ENCODE results near the gene CNTNAP2. TPM values are rescaled to one million over a fixed set of nuclear protein-coding genes. Genes with fewer than 3 reads are reported as not detected.

The CNTNAP2 gene
- total RNA-seq, 2 experiments from 2014 or later = 0.28 TPM; not detected in 1

GRCh38 chr7:147859486-147859885 is 1742.9 kb downstream of the CNTNAP2 start:
- DNase-seq (ENCODE audit: low spot score) = no peak
- no peak overlapping the region for H3K4me3 ChIP-seq (ENCODE audit: low read depth, low read length, poor library complexity, severe bottlenecking)
- no peaks in the 10 kb centered on the region for H4K20me1 ChIP-seq (ENCODE audit: insufficient read depth, low read length)
- H2AFZ ChIP-seq (ENCODE audit: low read length) = no peak overlapping the region
- TF ChIP-seq CTCF (conservative IDR thresholded peaks at IDR 0.05; ENCODE audit: low read length) (no peak), EZH2phosphoT487 (IDR thresholded peaks at IDR 0.05; ENCODE audit: borderline replicate concordance, low read depth, low read length) (no peak)
- H3K4me2 ChIP-seq (ENCODE audit: low read length) = no peak overlapping the region
- H3K9me2 ChIP-seq (ENCODE audit: insufficient read depth, low read length) = no peaks in the 10 kb centered on the region
- no peaks in the 10 kb centered on the region for H3K4me1 ChIP-seq (ENCODE audit: insufficient read depth, low read length, poor library complexity, severe bottlenecking)
- no peaks in the 10 kb centered on the region for H3K79me2 ChIP-seq (ENCODE audit: insufficient read depth, low read depth, low read length)
- H3K36me3 ChIP-seq (ENCODE audit: insufficient read depth, low read length) = no peaks in the 10 kb centered on the region
- BruUV-seq (replicated peaks) = no TSS peak
- H3K27ac ChIP-seq (ENCODE audit: low read depth, low read length, poor library complexity, severe bottlenecking) = no peak overlapping the region
- CTCF ChIA-PET (ENCODE audit: unreplicated experiment) = no interaction called here
- no peaks in the 10 kb centered on the region for H3K9me3 ChIP-seq (ENCODE audit: low read length)
- intact Hi-C loops (cut with micrococcal nuclease; ENCODE audit: unreplicated experiment) = no loop called here
- POLR2A ChIA-PET = interaction anchor here (0.6 to 1.6 kb wide), 3 partner anchors 14 to 156 kb away, joined by 3 to 6 read pairs (median 3); no protein-coding TSS in a partner anchor

GRCh38 chr7:147861058-147861716 is 1744.6 kb downstream of the CNTNAP2 start:
- BruUV-seq (replicated peaks) = no TSS peak
- Histone ChIP-seq H3K4me2 (ENCODE audit: low read length) (no peak overlapping the region), H2AFZ (ENCODE audit: low read length) (no peak overlapping the region), H3K4me3 (ENCODE audit: low read depth, low read length, poor library complexity, severe bottlenecking) (no peak overlapping the region), H3K9me2 (ENCODE audit: insufficient read depth, low read length) (no peaks in the 10 kb centered on the region), H4K20me1 (ENCODE audit: insufficient read depth, low read length) (no peaks in the 10 kb centered on the region), H3K27ac (ENCODE audit: low read depth, low read length, poor library complexity, severe bottlenecking) (no peak overlapping the region), H3K79me2 (ENCODE audit: insufficient read depth, low read depth, low read length) (no peaks in the 10 kb centered on the region), H3K4me1 (ENCODE audit: insufficient read depth, low read length, poor library complexity, severe bottlenecking) (no peaks in the 10 kb centered on the region), H3K36me3 (ENCODE audit: insufficient read depth, low read length) (no peaks in the 10 kb centered on the region), H3K9me3 (ENCODE audit: low read length) (no peaks in the 10 kb centered on the region)
- TF ChIP-seq CTCF (conservative IDR thresholded peaks at IDR 0.05; ENCODE audit: low read length) = no peak
- no peak for TF ChIP-seq EZH2phosphoT487 (IDR thresholded peaks at IDR 0.05; ENCODE audit: borderline replicate concordance, low read depth, low read length)
- intact Hi-C loops (cut with micrococcal nuclease; ENCODE audit: unreplicated experiment) = no loop called here
- ChIA-PET CTCF (ENCODE audit: unreplicated experiment) (no interaction called here), POLR2A (no interaction called here)
- DNase-seq (ENCODE audit: low spot score) = no peak

GRCh38 chr7:147861945-147862344 is 1745.3 kb downstream of the CNTNAP2 start:
- no TSS peak for BruUV-seq (replicated peaks)
- Histone ChIP-seq H3K9me3 (ENCODE audit: low read length) (no peaks in the 10 kb centered on the region), H3K4me2 (ENCODE audit: low read length) (no peak overlapping the region), H3K4me1 (ENCODE audit: insufficient read depth, low read length, poor library complexity, severe bottlenecking) (no peaks in the 10 kb centered on the region), H3K9me2 (ENCODE audit: insufficient read depth, low read length) (no peaks in the 10 kb centered on the region), H3K4me3 (ENCODE audit: low read depth, low read length, poor library complexity, severe bottlenecking) (no peak overlapping the region), H3K79me2 (ENCODE audit: insufficient read depth, low read depth, low read length) (no peaks in the 10 kb centered on the region), H3K36me3 (ENCODE audit: insufficient read depth, low read length) (no peaks in the 10 kb centered on the region), H3K27ac (ENCODE audit: low read depth, low read length, poor library complexity, severe bottlenecking) (no peak overlapping the region), H4K20me1 (ENCODE audit: insufficient read depth, low read length) (no peaks in the 10 kb centered on the region), H2AFZ (ENCODE audit: low read length) (no peak overlapping the region)
- ChIA-PET CTCF (ENCODE audit: unreplicated experiment) (no interaction called here), POLR2A (no interaction called here)
- no peak for DNase-seq (ENCODE audit: low spot score)
- intact Hi-C loops (cut with micrococcal nuclease; ENCODE audit: unreplicated experiment) = no loop called here
- no peak for TF ChIP-seq EZH2phosphoT487 (IDR thresholded peaks at IDR 0.05; ENCODE audit: borderline replicate concordance, low read depth, low read length)
- no peak for TF ChIP-seq CTCF (conservative IDR thresholded peaks at IDR 0.05; ENCODE audit: low read length)
